GM12891 (cell line): ENCODE measurements around the gene FAM151B.

Experiments used
- POLR2AphosphoS5 ChIP-seq: IDR thresholded peaks from 2 replicates; pipeline ENCODE4 v1.6.1; 2011; ENCODE audit warnings: low read depth, low read length, control low read depth
- TAF1 ChIP-seq: IDR thresholded peaks from 2 replicates; pipeline ENCODE4 v1.6.1; 2011; ENCODE audit warnings: low read depth, low read length, control low read depth

DNA sequence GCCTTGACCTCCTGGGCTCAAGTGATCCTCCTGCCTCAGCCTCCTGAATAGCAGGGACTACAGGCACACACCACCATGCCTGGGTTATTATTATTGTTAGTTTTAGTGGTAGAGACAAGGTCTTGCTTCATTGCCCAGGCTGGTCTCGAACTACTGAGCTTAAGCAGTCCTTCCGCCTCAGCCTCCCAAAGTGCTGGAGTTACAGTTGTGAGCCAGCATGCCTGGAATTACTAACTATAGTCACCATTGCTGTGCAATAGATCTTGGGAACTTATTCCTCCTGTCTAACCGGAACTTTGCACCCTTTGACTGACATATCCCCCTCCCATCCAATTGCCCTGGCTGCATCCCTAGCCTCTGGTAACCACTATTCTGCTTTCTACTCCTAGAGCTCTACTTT lies 3.4 kb downstream of the FAM151B start:
- TF ChIP-seq POLR2AphosphoS5 = no peak
- TF ChIP-seq TAF1 = no peak
